KMS-11 (cell line): ENCODE measurements around the gene TRIM31.
"Not testable (repeated sequence)": the region's sequence is repeated elsewhere in the genome, so short reads cannot be mapped to it uniquely, and the experiment has no call there.

Experiments used
- H2AFZ ChIP-seq: fragments of 200-600 bp; sonication (generic); 2 replicates; pipeline ENCODE4 v1.6.1; 2016; ENCODE audit warnings: antibody characterized with exemption, mixed run types, low read depth
- H3K27ac ChIP-seq: fragments of 200-600 bp; sonication (generic); 2 replicates; pipeline ENCODE4 v1.6.1; 2016; ENCODE audit warnings: mild to moderate bottlenecking, mixed run types
- H3K27me3 ChIP-seq: fragments of 200-600 bp; sonication (generic); 2 replicates; pipeline ENCODE4 v1.6.1; 2017; ENCODE audit warnings: mild to moderate bottlenecking, low read depth, mixed run types, moderate library complexity; ENCODE audit not compliant: insufficient read depth
- H3K36me3 ChIP-seq: fragments of 200-600 bp; sonication (generic); 2 replicates; pipeline ENCODE4 v1.6.1; 2017; ENCODE audit warnings: mild to moderate bottlenecking, mixed run types; ENCODE audit not compliant: insufficient read depth
- H3K4me1 ChIP-seq: fragments of 200-600 bp; sonication (generic); 2 replicates; pipeline ENCODE4 v1.6.1; 2016; ENCODE audit warnings: mild to moderate bottlenecking, low read depth, mixed run types; ENCODE audit not compliant: poor library complexity, severe bottlenecking
- H3K4me2 ChIP-seq: fragments of 200-600 bp; sonication (generic); 2 replicates; pipeline ENCODE4 v1.7.0; 2016; ENCODE audit warnings: mild to moderate bottlenecking, mixed run types
- H3K4me3 ChIP-seq: fragments of 200-600 bp; sonication (generic); IDR thresholded peaks from 2 replicates; pipeline ENCODE4 v1.6.1; 2017; ENCODE audit warnings: low read depth, low read length, mixed read lengths; ENCODE audit not compliant: insufficient read depth
- H3K79me2 ChIP-seq: fragments of 200-600 bp; sonication (generic); 2 replicates; pipeline ENCODE4 v1.6.1; 2016; ENCODE audit warnings: low read depth, mixed run types; ENCODE audit not compliant: insufficient read depth
- H3K9ac ChIP-seq: fragments of 200-600 bp; sonication (generic); 2 replicates; pipeline ENCODE4 v1.6.1; 2016; ENCODE audit warnings: mild to moderate bottlenecking, mixed run types
- H4K20me1 ChIP-seq: fragments of 200-600 bp; sonication (generic); 2 replicates; pipeline ENCODE4 v1.6.1; 2016; ENCODE audit warnings: mild to moderate bottlenecking, mixed run types; ENCODE audit not compliant: insufficient read depth
- TF ChIP-seq, protein P1 (sequence below): fragments of 200-600 bp; sonication (generic); conservative IDR thresholded peaks from 2 replicates; pipeline ENCODE4 v1.6.1; 2017; ENCODE audit warnings: low read depth, mild to moderate bottlenecking, antibody characterized with exemption, low read length, moderate library complexity, mixed read lengths

TRIM31 gene

DNA sequence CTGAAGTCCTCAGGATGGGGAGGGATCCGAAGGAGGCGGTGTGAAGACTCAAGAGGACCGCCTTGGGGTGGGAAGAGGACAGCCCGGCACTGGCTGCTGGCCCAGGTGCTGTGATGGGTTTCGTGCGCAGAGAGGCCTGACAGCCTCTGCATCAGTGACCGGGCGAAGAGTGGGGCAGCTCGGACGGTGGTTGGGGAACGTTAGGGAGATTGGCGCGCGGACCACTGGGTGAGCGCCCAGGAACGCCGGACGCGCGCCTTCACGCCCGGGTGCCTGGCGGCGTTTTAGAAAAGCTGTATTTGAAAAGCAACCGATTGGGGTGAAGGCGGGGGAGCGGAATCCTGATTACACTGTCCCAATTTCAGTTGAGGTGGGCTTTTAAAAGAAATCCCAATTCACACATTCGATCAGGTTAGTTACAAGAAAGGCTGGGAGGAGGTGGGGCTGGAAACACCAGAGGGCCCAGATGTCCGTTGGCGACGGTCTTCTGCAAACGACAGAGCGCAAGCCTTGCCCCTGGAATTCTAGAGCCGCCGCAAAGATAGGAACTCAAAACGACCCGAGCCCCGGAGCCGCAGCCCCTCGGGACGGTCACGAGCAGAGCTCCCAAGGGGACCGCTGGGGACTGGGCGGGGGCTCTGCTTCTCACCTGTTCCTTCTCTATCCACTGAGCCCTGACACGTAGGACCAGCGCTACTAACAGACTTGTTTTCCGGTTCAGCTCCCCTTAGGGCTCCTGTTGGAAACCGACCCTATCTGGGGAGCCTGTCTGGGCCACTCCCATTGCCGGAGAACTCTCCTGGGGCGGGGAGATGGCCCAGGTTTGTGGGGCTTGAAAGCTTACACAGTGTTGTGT, 14.6 kb upstream of the TRIM31 start:
- Histone ChIP-seq H2AFZ (no peak overlapping the region), H3K36me3 (no peaks in the 10 kb centered on the region), H4K20me1 (no peaks in the 10 kb centered on the region), H3K4me1 (peaks cover 37% of the 10 kb centered on the region), H3K4me2 (no peak overlapping the region), H3K27ac (no peak overlapping the region), H3K4me3 (no peak overlapping the region), H3K9ac (no peak overlapping the region), H3K27me3 (no peaks in the 10 kb centered on the region), H3K79me2 (no peaks in the 10 kb centered on the region)
- TF ChIP-seq, protein P1, sequence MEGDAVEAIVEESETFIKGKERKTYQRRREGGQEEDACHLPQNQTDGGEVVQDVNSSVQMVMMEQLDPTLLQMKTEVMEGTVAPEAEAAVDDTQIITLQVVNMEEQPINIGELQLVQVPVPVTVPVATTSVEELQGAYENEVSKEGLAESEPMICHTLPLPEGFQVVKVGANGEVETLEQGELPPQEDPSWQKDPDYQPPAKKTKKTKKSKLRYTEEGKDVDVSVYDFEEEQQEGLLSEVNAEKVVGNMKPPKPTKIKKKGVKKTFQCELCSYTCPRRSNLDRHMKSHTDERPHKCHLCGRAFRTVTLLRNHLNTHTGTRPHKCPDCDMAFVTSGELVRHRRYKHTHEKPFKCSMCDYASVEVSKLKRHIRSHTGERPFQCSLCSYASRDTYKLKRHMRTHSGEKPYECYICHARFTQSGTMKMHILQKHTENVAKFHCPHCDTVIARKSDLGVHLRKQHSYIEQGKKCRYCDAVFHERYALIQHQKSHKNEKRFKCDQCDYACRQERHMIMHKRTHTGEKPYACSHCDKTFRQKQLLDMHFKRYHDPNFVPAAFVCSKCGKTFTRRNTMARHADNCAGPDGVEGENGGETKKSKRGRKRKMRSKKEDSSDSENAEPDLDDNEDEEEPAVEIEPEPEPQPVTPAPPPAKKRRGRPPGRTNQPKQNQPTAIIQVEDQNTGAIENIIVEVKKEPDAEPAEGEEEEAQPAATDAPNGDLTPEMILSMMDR: no peak

DNA sequence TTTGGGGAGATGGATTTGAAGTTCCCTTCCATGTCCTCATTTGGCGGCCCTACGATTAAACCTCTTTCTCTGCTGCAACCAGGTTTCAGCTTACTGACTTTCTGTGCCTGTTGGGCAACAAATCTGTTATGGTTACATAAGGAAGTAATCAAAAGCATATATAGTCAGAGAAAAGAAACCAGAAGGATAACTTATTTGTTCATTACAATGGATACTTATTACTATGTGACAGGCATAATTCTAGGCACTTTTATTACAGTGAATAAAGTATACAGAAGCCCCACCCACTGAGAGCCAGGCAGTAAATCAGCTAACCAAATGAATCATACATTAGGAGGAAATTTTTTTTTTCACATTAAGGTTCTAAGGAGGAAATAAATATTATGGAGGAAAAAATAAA, 9.6 kb upstream of the TRIM31 start:
- Histone ChIP-seq H3K4me3 (no peak overlapping the region), H3K27me3 (no peaks in the 10 kb centered on the region), H4K20me1 (no peaks in the 10 kb centered on the region), H3K27ac (no peak overlapping the region), H3K4me1 (peaks cover 5% of the 10 kb centered on the region), H2AFZ (no peak overlapping the region), H3K36me3 (no peaks in the 10 kb centered on the region), H3K9ac (no peak overlapping the region), H3K4me2 (no peak overlapping the region), H3K79me2 (no peaks in the 10 kb centered on the region)
- TF ChIP-seq, protein P1: no peak

- Histone ChIP-seq H3K4me3 (no peak overlapping the region), H3K27ac (no peak overlapping the region), H3K9ac (no peak overlapping the region), H3K27me3 (no peaks in the 10 kb centered on the region), H2AFZ (no peak overlapping the region), H3K4me1 (peaks cover 5% of the 10 kb centered on the region), H3K36me3 (no peaks in the 10 kb centered on the region), H3K4me2 (no peak overlapping the region), H3K79me2 (no peaks in the 10 kb centered on the region), H4K20me1 (no peaks in the 10 kb centered on the region)
- TF ChIP-seq, protein P1: no peak
Measured at GRCh38 chr6:30121446-30122366, 8.8 kb upstream of the TRIM31 start.

GRCh38 chr6:30118691-30119090, 5.8 kb upstream of the TRIM31 start:
- H3K79me2 ChIP-seq, H3K27me3 ChIP-seq, H2AFZ ChIP-seq, H3K36me3 ChIP-seq, H3K4me2 ChIP-seq, H3K27ac ChIP-seq, H3K9ac ChIP-seq, H3K4me3 ChIP-seq, H4K20me1 ChIP-seq: not testable (repeated sequence)
- H3K4me1 ChIP-seq: peaks cover 27% of the 10 kb centered on the region
